ENCODE results near the gene TNFAIP1.

TNFAIP1 gene

GRCh38 chr17:28346199-28346580, 10.6 kb downstream of the TNFAIP1 start:
- no peak overlapping the region for H3K4me3 ChIP-seq (replicated peaks; ENCODE audit: low read depth, low read length)
- no peak for DNase-seq (ENCODE audit: low read depth)
- TF ChIP-seq, protein P1, sequence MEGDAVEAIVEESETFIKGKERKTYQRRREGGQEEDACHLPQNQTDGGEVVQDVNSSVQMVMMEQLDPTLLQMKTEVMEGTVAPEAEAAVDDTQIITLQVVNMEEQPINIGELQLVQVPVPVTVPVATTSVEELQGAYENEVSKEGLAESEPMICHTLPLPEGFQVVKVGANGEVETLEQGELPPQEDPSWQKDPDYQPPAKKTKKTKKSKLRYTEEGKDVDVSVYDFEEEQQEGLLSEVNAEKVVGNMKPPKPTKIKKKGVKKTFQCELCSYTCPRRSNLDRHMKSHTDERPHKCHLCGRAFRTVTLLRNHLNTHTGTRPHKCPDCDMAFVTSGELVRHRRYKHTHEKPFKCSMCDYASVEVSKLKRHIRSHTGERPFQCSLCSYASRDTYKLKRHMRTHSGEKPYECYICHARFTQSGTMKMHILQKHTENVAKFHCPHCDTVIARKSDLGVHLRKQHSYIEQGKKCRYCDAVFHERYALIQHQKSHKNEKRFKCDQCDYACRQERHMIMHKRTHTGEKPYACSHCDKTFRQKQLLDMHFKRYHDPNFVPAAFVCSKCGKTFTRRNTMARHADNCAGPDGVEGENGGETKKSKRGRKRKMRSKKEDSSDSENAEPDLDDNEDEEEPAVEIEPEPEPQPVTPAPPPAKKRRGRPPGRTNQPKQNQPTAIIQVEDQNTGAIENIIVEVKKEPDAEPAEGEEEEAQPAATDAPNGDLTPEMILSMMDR (IDR thresholded peaks at IDR 0.05; ENCODE audit: low read length, missing control alignments) = no peak

GRCh38 chr17:28346746-28347246, 11.2 kb downstream of the TNFAIP1 start:
- DNase-seq (ENCODE audit: low read depth) = no peak
- TF ChIP-seq, protein P1 (IDR thresholded peaks at IDR 0.05; ENCODE audit: low read length, missing control alignments) = peak; percentile 42
- H3K4me3 ChIP-seq (replicated peaks; ENCODE audit: low read depth, low read length) = no peak overlapping the region

DNA sequence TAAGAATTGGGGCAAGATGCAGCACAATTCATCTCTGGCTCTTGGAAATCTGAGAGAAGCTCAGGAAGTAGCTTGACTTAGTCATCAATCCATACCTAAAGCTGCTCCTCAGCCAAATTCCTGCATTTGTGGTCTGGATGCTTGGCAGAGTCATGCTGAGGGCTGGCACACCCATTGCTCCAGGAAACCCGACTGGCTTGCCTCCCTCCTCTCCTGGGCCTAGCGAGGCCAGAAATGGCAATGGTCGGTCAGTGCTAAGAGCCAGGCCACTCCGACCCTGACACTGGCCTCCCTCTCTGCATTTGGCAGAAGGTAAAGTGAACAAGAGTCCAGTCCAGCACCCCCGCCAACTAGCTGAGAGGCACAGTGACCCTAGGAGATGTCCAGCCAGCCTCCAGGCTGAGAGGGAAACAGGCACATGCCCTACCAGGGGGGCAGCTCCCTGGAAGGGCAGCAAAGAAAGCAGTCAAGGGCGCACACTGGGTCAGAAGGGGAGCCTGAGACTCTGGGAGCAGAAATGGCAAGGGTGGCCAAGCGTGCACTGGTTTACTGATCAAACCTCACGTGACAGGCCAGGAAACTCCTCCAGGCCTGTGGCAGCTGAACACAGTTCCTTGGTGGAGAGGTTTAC, 11.8 kb downstream of the TNFAIP1 start:
- no peak overlapping the region for H3K4me3 ChIP-seq (replicated peaks; ENCODE audit: low read depth, low read length)
- DNase-seq (ENCODE audit: low read depth) = peak; percentile 96
- TF ChIP-seq, protein P1 (IDR thresholded peaks at IDR 0.05; ENCODE audit: low read length, missing control alignments) = no peak

DNA sequence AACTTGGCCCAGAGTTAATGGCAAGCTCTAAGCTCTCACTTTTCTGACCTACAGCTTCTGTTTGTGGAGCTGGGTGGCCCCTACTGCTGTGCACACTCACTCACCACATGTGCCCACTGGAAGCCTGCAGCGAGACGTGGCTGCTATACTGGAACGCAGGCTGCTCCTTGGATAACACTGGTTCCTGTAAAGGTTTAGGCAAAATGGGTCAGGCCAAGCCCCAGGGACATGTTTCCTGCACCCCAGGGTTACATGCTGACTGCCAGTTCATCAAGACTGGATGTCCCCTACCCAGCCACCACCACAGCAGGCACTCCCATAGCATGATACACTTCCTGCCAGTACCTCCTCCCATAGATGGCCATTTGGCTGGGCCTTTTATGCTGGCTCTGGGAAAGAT, 13.4 kb downstream of the TNFAIP1 start:
- TF ChIP-seq, protein P1 (IDR thresholded peaks at IDR 0.05; ENCODE audit: low read length, missing control alignments) = no peak
- H3K4me3 ChIP-seq (replicated peaks; ENCODE audit: low read depth, low read length) = no peak overlapping the region
- no peak for DNase-seq (ENCODE audit: low read depth)

DNA sequence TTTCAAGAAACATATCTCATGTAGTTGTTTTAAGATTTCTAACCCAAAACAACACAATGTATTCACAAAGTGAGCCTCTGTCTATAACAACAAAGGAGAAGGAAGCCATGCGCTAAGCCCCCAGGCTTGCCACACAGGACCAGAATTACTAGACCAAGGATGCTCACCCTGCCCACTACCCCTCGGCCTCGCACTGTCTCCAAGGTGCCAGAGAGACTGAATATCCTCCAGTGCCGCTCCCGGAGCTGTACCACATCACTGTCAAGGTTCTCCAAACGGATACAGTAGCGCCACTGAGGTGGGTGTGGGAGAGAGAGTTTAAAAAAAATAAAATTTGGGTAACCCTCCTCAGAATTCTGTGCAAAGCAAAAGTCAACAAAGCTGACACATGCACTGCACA, 14.7 kb downstream of the TNFAIP1 start:
- DNase-seq (ENCODE audit: low read depth) = no peak
- TF ChIP-seq, protein P1 (IDR thresholded peaks at IDR 0.05; ENCODE audit: low read length, missing control alignments) = no peak
- no peak overlapping the region for H3K4me3 ChIP-seq (replicated peaks; ENCODE audit: low read depth, low read length)

DNA sequence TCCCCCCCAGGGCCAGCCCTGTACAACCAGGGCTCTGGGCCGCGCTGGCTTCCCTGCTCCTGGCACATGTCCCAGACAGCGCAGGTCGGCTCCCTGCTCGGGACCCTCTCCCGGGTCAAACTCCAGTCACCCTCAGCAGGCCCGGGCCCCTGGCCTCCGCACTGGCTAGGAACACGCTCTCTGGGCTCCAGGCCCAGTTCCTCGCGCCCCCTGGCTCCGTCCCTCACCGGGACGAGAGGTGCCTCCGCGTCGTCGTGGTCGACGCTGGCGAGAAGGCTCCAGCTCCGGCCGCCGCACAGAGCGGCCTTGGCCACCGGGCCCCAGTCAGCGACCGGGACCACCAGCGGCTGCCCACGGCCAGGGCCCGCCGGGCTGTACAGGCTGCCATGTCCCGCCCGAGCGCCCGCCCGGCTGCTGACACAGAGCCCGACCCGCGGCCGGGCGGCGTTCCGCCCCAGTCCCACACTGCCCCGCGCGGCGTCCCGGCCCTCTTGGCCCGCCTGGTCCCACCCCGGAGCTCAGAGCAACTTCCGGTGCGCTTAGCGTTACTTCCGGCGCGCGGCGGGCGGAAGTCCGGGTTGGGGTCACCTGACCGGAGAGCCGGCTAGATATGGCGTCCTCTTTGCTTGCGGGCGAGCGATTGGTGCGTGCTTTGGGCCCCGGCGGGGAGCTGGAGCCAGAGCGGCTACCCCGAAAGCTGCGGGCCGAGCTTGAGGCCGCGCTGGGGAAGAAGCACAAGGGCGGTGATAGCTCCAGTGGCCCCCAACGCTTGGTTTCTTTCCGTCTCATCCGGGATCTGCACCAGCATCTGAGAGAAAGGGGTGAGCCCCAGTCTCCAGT, 21.7 kb downstream of the TNFAIP1 start, which contains the start of gene POLDIP2:
Gene POLDIP2, minus strand, starts transcription at position 467 of the 840 bp plus-strand sequence. Its CDS starts 79 bp downstream, at position 388.
- DNase-seq (ENCODE audit: low read depth) = peak; percentile 95
- TF ChIP-seq, protein P1 (IDR thresholded peaks at IDR 0.05; ENCODE audit: low read length, missing control alignments) = no peak
- H3K4me3 ChIP-seq (replicated peaks; ENCODE audit: low read depth, low read length) = peak within 1 kb of the TSS; percentile 66
